Left colon (tissue), 2 donors: ENCODE measurements around the gene ZNF664. TPM values are rescaled to one million over a fixed set of nuclear protein-coding genes. Genes with fewer than 3 reads are reported as not detected.
A peak's percentile ranks its signal among the peaks of the same experiment; 100 is the strongest.

Experiments
- ATAC-seq: fragments of 200-7000 bp; cut with Tn5 transposase; one replicate; pipeline ENCODE4 v1.9.1; 2020; ENCODE audit warnings: mild to moderate bottlenecking, moderate library complexity
- DNase-seq, 2 donors: peaks; one replicate each; pipeline ENCODE4 v3.0.0-alpha.2; 2020
- intact Hi-C, 2 donors: fragments of 100-400 bp; cut with DNase I in 1 of 2; cut with micrococcal nuclease in 1 of 2; formaldehyde crosslinking; loops; one replicate each; pipeline versions ENCODE4 v1.11.2 to v1.14.0; 2022; cut with DNase I, micrococcal nuclease
- total RNA-seq, 2 donors: library from RNA; stranded (reverse); fragmentation: NEBNext Ultra II Directional; extraction: Animal tissue kit (Norgen Biotek cat#: 25700); gene quantifications; one replicate each; pipeline ENCODE4 v1.2.1, GENCODE V29; 2021
- donor health status: DM: no; HTN: no; CAD: no.
- donor health status: DM: yes; HTN: yes; CAD: no.

Gene ZNF664
- total RNA-seq, 2 donors from 2014 or later: 111 to 138 TPM

GRCh38 chr12:123951467-123951866 lies 21.5 kb upstream of the ZNF664 start:
- intact Hi-C loops: no loop called here
- no peak for ATAC-seq
- DNase-seq: no peak

- DNase-seq (no peak), ATAC-seq (peak; percentile 38)
- intact Hi-C loops: no loop called here
These were observed 21.0 kb upstream of the ZNF664 start for GRCh38 chr12:123952037-123952436.

GRCh38 chr12:123954647-123955350 lies 18.2 kb upstream of the ZNF664 start:
- intact Hi-C loops: no loop called here

DNA sequence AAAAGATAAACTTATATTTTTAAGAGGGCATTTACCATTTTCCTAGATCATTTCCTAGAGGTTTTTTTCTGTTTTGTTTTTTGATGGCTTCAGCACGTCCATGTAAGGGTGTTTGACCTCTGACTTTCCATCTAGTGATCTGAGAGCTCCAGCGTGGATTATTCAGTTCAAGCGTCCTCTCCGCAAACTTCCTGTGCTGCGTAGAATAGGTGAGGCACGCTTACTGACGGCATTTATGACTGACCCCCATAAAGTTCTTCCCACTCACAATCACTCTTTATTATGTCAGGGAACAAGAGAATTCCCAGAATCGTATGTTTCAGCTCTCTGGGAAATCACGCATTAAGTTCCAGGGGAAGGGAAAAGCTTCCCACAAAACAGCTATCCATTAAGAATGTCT lies 16.8 kb upstream of the ZNF664 start:
- intact Hi-C loops: no loop called here
- no peak for DNase-seq
- ATAC-seq: peak; percentile 80

More at GRCh38 chr12:123954647-123955350, 18.2 kb upstream of the ZNF664 start:
- ATAC-seq (no peak), DNase-seq (no peak)

DNA sequence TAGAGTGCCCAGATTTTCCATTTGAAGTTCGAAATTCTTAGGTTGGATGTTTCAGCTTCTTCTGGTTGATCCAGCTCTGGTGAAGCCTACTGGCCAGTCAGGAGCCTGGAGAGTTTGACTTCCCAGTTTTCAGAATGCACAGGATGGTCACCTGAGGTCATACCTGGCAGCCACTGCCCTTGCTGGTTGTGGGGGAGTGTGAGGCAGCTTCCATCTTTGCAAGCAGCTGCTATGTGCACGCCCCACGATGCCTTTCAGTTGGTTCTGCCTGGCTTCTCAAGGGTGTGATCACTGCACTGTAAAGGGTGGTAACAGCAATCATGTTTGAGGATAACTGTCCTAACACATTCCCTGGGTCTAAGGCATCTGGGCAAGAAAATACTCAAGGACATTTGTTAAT lies 15.8 kb upstream of the ZNF664 start:
- DNase-seq (no peak), ATAC-seq (no peak)
- intact Hi-C loops: no loop called here

DNA sequence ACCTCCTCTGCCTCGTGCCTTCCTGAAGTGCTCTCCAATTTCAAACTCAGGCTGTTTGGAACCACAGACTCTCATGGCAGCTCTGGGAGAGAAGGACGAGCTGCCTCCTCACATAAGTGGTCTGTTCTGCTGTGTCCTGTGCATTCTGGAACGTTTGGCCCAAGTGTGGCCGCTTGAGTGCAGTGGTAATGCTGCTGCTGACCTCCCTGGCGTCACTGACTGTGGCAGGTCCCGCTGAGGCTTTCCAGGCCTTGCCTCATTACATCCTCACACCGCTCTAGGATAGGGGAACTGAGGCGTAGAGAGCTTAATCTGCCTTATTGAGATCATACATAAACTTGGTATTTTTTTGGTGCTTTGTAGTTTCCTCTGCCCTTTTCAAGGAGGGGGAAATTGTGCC lies 14.6 kb upstream of the ZNF664 start:
- no peak for ATAC-seq
- no peak for DNase-seq
- intact Hi-C loops: no loop called here

DNA sequence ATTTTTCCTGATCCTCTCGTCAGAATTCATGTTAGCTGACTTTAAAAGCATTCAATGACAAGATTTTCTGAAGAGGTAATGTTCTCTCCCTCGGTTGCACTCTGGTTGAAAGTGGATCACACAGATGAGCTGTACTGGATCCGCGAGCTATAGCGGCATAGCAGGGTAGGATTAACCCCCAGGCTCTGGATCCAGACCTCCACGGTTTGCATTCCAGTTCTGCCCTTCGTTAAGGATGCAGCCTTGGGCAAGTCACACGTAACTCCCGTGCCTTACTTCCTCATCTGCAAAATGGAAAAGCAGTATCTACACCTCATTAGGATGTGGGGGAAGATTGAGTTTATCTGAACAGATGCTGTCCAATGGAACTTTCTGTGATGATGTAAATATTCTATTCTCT lies 14.1 kb upstream of the ZNF664 start:
- ATAC-seq (no peak), DNase-seq (no peak)
- intact Hi-C loops: no loop called here

DNA sequence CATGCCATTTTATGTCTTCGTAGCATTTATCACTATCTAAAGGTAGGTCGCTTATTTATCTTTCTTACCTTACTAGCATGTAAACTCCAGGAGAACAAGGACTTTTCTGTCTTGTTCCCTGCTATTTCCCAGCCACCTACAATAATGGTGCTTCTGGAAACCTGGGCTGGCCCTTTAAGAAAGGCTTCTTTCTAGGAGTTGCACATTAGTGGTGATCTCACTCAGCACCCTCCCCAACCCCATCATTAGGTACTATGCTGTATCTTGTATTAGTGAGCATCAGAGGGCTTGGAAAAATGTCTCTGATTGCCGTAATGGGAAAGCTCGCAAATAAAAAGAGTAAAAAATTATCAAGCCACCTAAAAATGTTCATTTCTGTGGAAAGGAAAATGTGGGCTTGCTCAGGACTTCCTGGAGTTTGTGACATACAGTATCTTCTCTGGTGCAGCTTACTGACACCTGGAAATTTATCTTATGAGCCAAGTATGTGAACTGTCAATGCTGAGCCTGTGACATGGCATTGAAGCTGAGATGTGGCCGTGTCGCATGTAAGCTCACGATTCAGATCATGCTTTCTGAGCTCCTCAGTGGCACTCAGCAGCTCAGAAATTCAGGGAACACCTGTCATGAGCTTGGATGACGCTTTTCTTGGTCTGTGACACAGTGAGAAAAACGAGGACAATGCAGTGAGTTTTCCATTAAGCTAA lies 12.8 kb upstream of the ZNF664 start:
- no peak for ATAC-seq
- DNase-seq: no peak
- intact Hi-C loops: no loop called here

- DNase-seq (no peak), ATAC-seq (no peak)
- intact Hi-C loops: no loop called here
These were observed 12.2 kb upstream of the ZNF664 start for GRCh38 chr12:123960856-123961255.

DNA sequence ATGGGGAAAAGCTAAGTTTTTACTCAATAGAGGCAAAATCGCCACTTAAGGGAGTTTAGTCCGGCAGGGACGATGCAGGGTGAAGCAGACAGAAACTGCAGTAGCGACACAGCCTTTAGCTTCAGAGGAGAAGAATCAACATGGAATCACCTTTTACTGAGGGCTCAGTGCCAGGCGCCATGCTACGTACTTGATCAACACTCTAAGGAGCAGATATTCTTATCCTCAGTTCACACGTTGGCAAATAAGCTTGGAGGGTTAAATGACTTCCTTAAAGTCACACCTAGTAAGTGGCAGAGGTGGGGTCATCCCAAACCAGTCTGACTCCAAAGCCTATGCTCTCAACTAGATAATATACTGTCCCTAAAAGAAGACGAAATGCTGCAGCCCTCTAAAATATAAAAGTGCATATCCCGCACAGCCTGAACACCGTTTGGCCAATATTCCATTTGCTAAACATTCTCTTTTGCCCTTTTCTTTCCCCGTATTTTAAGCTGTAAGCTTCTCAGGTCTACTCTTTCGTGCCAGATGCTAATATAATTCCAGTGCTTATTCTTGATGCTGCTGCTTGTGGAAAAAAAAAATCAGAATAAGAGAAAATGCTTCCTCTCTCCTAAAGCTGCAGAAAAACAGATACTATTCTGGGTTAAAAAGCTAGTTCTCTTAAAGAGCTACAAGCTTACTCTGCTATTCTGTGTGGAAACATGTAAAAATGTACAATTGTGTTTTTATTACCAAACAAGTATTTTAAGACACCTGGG lies 11.2 kb upstream of the ZNF664 start:
- intact Hi-C loops: no loop called here
- peak in 1 of 2 donors; percentile 65 for DNase-seq
- peak; percentile 79 for ATAC-seq

GRCh38 chr12:123962513-123962912 lies 10.5 kb upstream of the ZNF664 start:
- ATAC-seq: no peak
- intact Hi-C loops: no loop called here
- no peak for DNase-seq

- intact Hi-C loops: no loop called here
- DNase-seq (no peak), ATAC-seq (peak; percentile 56)
These were observed 9.2 kb upstream of the ZNF664 start for GRCh38 chr12:123963821-123964220.

- intact Hi-C loops: no loop called here
- ATAC-seq: peak; percentile 32
- DNase-seq: no peak
These were observed 7.6 kb upstream of the ZNF664 start for GRCh38 chr12:123965382-123965781.

- intact Hi-C loops: no loop called here
- DNase-seq (no peak), ATAC-seq (no peak)
These were observed 6.4 kb upstream of the ZNF664 start for GRCh38 chr12:123966596-123966995.

DNA sequence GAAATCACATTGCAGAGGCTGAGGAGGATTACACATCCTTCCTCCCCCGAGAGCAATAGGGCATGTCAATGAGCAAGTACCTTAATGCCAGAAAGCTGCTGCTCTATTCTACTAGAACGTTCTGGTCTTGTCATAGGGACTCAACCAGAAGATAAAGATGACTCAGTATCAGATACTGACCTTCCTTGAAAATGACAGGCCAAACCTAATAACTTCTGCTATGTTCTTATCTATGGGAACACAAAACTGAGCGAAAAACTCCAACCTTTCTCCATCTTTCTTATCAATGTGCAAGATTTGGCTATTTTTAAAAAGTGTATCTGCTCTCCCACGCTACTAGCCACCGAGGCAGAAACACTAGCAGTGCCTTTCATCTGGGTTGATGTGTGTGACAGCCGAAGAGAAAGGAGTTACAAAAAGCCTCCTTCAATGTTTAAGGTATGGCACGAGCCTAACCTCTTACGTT lies 5.9 kb upstream of the ZNF664 start:
- intact Hi-C loops: no loop called here
- DNase-seq: no peak
- ATAC-seq: no peak

DNA sequence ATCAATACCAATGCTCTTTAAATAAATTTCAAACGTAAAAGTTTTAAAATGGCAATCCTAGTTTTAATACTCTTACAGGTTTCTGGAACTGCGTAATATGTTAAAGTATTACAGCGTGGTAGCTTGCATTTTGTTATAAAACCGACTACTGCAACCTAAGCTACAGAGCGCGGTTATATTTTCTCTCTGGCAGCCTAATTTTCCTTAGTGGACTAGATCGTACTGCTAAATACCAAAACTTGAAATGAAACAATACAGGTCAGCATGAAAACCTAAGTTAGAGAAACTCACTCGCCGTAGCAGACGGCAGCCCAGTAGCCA lies 1.6 kb upstream of the ZNF664 start:
- intact Hi-C loops: no loop called here
- ATAC-seq (no peak), DNase-seq (no peak)

DNA sequence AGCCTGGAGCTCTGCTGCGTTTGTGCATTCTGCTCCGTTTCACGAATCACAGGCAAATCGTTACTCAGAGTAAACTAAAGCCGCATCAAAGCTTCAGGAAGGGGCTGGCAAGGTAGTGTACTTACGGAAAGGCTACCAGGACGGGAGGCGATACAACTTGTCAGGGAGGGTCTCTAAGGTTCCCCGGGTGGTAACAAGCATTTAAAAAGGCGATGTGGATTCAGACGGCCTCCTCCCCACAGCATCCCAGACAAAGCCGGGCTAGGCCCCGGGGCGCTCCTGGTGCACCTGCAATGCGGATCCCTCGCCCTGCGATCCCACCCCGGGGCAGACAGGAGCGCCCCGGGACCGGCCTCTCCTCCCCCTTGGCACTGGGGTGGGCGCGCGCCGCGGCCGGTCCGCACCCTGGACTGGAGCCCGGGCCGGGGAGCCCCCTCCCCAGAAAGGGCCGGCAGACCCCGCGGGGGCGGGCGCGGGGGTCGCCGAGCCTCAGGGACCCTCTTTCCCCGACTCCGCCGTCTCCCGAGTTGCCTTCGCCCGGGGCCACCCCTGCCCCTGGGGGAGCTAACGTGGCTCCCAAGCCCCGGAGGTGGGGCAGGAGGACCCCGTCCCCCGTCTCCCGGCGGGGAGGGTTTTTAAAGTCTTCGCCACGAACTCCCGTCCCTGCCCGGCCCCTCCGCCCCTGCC lies 1.1 kb upstream of the ZNF664 start:
- intact Hi-C loops: no loop called here
- DNase-seq (peak; percentile 44 to 58), ATAC-seq (peak; percentile 31)

- DNase-seq (peak; percentile 44 to 68), ATAC-seq (peak; percentile 2)
- intact Hi-C loops: no loop called here
These were observed 732 bp downstream of the ZNF664 start for GRCh38 chr12:123973552-123974341.
